Measurements from ENCODE around the gene CREB3L2. TPM values are rescaled to one million over a fixed set of nuclear protein-coding genes. Genes with fewer than 3 reads are reported as not detected.
A peak's percentile ranks its signal among the peaks of the same experiment; 100 is the strongest.

Gene CREB3L2
- total RNA-seq, 4 donors from 2014 or later: 16.4 to 37.0 (median 19.9) TPM

- 89 to 100% methylated on average over 1 of the region's 1 CpG for WGBS, 2 donors (ENCODE audit: low coverage in 1 of 2)
- in situ Hi-C loops (cut with MboI; ENCODE audit: low pct_ligation_motif_present in 1 of 4, low pct_unique_long_range_greater_than_20kb in 1 of 4, low sequenced_read_pairs in 3 of 4): no loop called here
- no peak for DNase-seq
These were observed 23.6 kb upstream of the CREB3L2 start for GRCh38 chr7:138025215-138026186.

GRCh38 chr7:138024765-138025164 is 22.9 kb upstream of the CREB3L2 start:
- Histone ChIP-seq H3K4me3 (no peak overlapping the region), H3K36me3 (no peaks in the 10 kb centered on the region), H3K4me1 (no peaks in the 10 kb centered on the region), H3K9me3 (no peaks in the 10 kb centered on the region), H3K27me3 (no peaks in the 10 kb centered on the region), H3K27ac (no peak overlapping the region)
- intact Hi-C loops (cut with DNase I; ENCODE audit: low total_unique reads): no loop called here
- WGBS, 2 donors (ENCODE audit: low coverage in 1 of 2): 80 to 89% methylated on average over 4 of the region's 4 CpGs
- in situ Hi-C loops (cut with MboI; ENCODE audit: low pct_ligation_motif_present in 1 of 4, low pct_unique_long_range_greater_than_20kb in 1 of 4, low sequenced_read_pairs in 3 of 4): loop anchor here in 2 of 4 donors (25.0 kb wide), 1 partner anchor 362 kb away; no protein-coding TSS in a partner anchor
- no peak for DNase-seq
- TF ChIP-seq, protein P1, sequence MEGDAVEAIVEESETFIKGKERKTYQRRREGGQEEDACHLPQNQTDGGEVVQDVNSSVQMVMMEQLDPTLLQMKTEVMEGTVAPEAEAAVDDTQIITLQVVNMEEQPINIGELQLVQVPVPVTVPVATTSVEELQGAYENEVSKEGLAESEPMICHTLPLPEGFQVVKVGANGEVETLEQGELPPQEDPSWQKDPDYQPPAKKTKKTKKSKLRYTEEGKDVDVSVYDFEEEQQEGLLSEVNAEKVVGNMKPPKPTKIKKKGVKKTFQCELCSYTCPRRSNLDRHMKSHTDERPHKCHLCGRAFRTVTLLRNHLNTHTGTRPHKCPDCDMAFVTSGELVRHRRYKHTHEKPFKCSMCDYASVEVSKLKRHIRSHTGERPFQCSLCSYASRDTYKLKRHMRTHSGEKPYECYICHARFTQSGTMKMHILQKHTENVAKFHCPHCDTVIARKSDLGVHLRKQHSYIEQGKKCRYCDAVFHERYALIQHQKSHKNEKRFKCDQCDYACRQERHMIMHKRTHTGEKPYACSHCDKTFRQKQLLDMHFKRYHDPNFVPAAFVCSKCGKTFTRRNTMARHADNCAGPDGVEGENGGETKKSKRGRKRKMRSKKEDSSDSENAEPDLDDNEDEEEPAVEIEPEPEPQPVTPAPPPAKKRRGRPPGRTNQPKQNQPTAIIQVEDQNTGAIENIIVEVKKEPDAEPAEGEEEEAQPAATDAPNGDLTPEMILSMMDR (IDR thresholded peaks at IDR 0.05): no peak
- TF ChIP-seq EP300 (IDR thresholded peaks at IDR 0.05; ENCODE audit: low read depth) (no peak), POLR2AphosphoS5 (IDR thresholded peaks at IDR 0.05) (no peak), POLR2A (IDR thresholded peaks at IDR 0.05) (no peak)

More at GRCh38 chr7:138025215-138026186, 23.6 kb upstream of the CREB3L2 start:
- Histone ChIP-seq H3K27ac (peak overlapping the region in 1 of 4 donors; percentile 10), H3K4me1 (no peaks in the 10 kb centered on the region), H3K9me3 (no peaks in the 10 kb centered on the region), H3K27me3 (no peaks in the 10 kb centered on the region), H3K4me3 (no peak overlapping the region), H3K36me3 (no peaks in the 10 kb centered on the region)
- TF ChIP-seq EP300 (IDR thresholded peaks at IDR 0.05; ENCODE audit: low read depth): no peak
- intact Hi-C loops (cut with DNase I; ENCODE audit: low total_unique reads): no loop called here

DNA sequence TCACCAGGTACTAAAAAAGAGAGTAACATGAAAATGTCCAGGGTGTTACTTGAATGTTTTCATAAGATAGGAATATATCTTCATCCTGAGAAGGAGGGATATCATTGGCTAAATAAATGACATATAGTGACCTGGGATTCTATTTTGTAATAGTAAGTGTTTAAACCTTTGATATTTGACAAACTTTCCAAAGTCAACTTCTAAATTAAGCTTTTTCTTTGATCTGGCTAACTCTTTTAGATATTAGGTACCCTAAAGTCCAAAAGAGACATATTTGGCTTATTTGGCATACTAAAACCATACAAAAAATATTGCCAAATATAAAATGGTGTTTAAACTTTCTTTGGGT is 22.4 kb upstream of the CREB3L2 start:
- H3K27ac ChIP-seq: no peak overlapping the region
- intact Hi-C loops (cut with DNase I; ENCODE audit: low total_unique reads): no loop called here
- no peaks in the 10 kb centered on the region for H3K9me3 ChIP-seq
- no peaks in the 10 kb centered on the region for H3K36me3 ChIP-seq
- H3K4me1 ChIP-seq: no peaks in the 10 kb centered on the region
- no peak overlapping the region for H3K4me3 ChIP-seq
- no peak for DNase-seq
- in situ Hi-C loops (cut with MboI; ENCODE audit: low pct_ligation_motif_present in 1 of 4, low pct_unique_long_range_greater_than_20kb in 1 of 4, low sequenced_read_pairs in 3 of 4): loop anchor here in 2 of 4 donors (25.0 kb wide), 1 partner anchor 362 kb away; no protein-coding TSS in a partner anchor
- TF ChIP-seq POLR2A (IDR thresholded peaks at IDR 0.05): no peak
- no peak for TF ChIP-seq EP300 (IDR thresholded peaks at IDR 0.05; ENCODE audit: low read depth)
- TF ChIP-seq, protein P1 (IDR thresholded peaks at IDR 0.05): no peak
- TF ChIP-seq POLR2AphosphoS5 (IDR thresholded peaks at IDR 0.05): no peak
- H3K27me3 ChIP-seq: no peaks in the 10 kb centered on the region

DNA sequence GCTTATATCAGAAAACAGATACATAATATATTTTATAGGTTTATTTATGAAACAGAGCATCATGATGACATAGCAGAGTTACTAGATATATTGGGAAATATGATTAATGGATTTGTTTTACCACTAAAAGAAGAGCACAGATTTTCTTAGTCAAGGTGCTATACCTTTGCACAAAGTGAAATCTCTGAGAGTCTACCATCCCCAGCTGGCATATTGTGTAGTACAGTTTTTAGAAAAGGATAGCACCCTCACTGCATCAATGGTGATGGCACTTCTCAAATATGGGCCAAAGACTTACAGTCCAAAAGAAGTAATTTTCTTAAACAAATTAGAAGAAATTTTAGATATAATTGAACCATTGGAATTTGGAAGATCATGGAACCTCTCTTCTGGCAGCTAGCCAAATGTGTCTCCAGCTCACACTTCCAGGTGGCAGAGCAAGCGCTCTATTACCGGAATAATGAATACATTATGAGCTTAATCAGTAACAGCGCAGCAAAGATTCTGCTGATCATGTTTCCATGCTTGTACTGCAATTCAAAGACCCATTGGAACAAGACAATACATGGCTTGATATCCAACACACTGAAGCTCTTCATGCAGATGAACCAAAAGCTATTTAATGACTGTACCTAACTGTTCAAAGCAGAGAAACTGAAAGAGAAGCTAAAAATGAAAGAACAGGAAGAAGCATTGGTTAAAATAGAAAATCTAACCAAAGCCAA is 21.9 kb upstream of the CREB3L2 start:
- H3K27me3 ChIP-seq: no peaks in the 10 kb centered on the region
- H3K27ac ChIP-seq: no peak overlapping the region
- no peaks in the 10 kb centered on the region for H3K36me3 ChIP-seq
- H3K9me3 ChIP-seq: no peaks in the 10 kb centered on the region
- H3K4me3 ChIP-seq: no peak overlapping the region
- WGBS, 2 donors (ENCODE audit: low coverage in 1 of 2): 89 to 90% methylated on average over 3 of the region's 3 CpGs
- no peak for TF ChIP-seq EP300 (IDR thresholded peaks at IDR 0.05; ENCODE audit: low read depth)
- TF ChIP-seq POLR2A (IDR thresholded peaks at IDR 0.05): no peak
- DNase-seq: no peak
- intact Hi-C loops (cut with DNase I; ENCODE audit: low total_unique reads): no loop called here
- no peaks in the 10 kb centered on the region for H3K4me1 ChIP-seq
- in situ Hi-C loops (cut with MboI; ENCODE audit: low pct_ligation_motif_present in 1 of 4, low pct_unique_long_range_greater_than_20kb in 1 of 4, low sequenced_read_pairs in 3 of 4): loop anchor here in 2 of 4 donors (25.0 kb wide), 1 partner anchor 361 kb away; no protein-coding TSS in a partner anchor

GRCh38 chr7:138021889-138022288 is 20.0 kb upstream of the CREB3L2 start:
- no peaks in the 10 kb centered on the region for H3K4me1 ChIP-seq
- no peaks in the 10 kb centered on the region for H3K9me3 ChIP-seq
- no peaks in the 10 kb centered on the region for H3K36me3 ChIP-seq
- DNase-seq: no peak
- in situ Hi-C loops (cut with MboI; ENCODE audit: low pct_ligation_motif_present in 1 of 4, low pct_unique_long_range_greater_than_20kb in 1 of 4, low sequenced_read_pairs in 3 of 4): loop anchor here in 2 of 4 donors (25.0 kb wide), 1 partner anchor 360 kb away; no protein-coding TSS in a partner anchor
- no peak overlapping the region for H3K27ac ChIP-seq
- WGBS, 2 donors (ENCODE audit: low coverage in 1 of 2): 84% methylated on average over 5 to 6 of the region's 6 CpGs
- no peaks in the 10 kb centered on the region for H3K27me3 ChIP-seq
- TF ChIP-seq, protein P1 (IDR thresholded peaks at IDR 0.05): no peak
- TF ChIP-seq POLR2A (IDR thresholded peaks at IDR 0.05): no peak
- no peak for TF ChIP-seq POLR2AphosphoS5 (IDR thresholded peaks at IDR 0.05)
- no peak for TF ChIP-seq EP300 (IDR thresholded peaks at IDR 0.05; ENCODE audit: low read depth)
- H3K4me3 ChIP-seq: no peak overlapping the region
- intact Hi-C loops (cut with DNase I; ENCODE audit: low total_unique reads): no loop called here
